K562 (cell line): ENCODE measurements around the gene SRPK1. TPM values are rescaled to one million over a fixed set of nuclear protein-coding genes. Genes with fewer than 3 reads are reported as not detected.

Experiments
- ATAC-seq: fragments of 200-7000 bp; cut with Tn5 transposase; 3 replicates; pipeline ENCODE4 v1.9.1; 2020; ENCODE audit warnings: moderate library complexity
- BruUV-seq: library from RNA; stranded (reverse); fragments of 400-500 nt; replicated peaks from 2 replicates; lab custom pipeline; 2021; lab: Mats Ljungman, UMichigan
- CTCF ChIA-PET: fragments of 300-600 bp; formaldehyde crosslinking; extraction: SDS; loops from one replicate; lab custom pipeline; 2021; ENCODE audit warnings: low intra/inter-chr PET ratio; lab: Yijun Ruan, JAX
- POLR2A ChIA-PET: fragments of 300-600, 350-650 bp; sonication (Branson Sonifier 250); formaldehyde crosslinking; extraction: SDS; loops from one replicate; lab custom pipeline; 2021; ENCODE audit warnings: antibody characterized with exemption, inconsistent platforms; lab: Yijun Ruan, JAX
- DNase-seq, 4 experiments: peaks; one replicate each; pipeline versions ENCODE4 v3.0.0 to v3.0.0-alpha.2; 2011 to 2018; ENCODE audit warnings: low spot score in 3 of 4, mixed read lengths in 3 of 4; ENCODE audit errors: extremely low read depth in 1 of 4
- FAIRE-seq: peaks from 2 replicates; lab custom pipeline; 2011; peaks lifted over from hg19 to GRCh38; lab: Jason Lieb, UNC
- H2AFZ ChIP-seq: 2 replicates; pipeline ENCODE4 v1.6.0; 2011; ENCODE audit warnings: low read depth, low read length, control low read depth, inconsistent platforms
- H3K27ac ChIP-seq: fragments of 200-600 bp; 3 replicates; pipeline ENCODE4 v1.8.0; 2011; ENCODE audit warnings: low read depth, mild to moderate bottlenecking, control low read depth, inconsistent platforms, low read length, moderate library complexity, mixed read lengths; ENCODE audit errors: extremely low read depth
- H3K27me3 ChIP-seq, 2 experiments: fragments of 300-600 bp in 1 of 2; 2 replicates in 1 of 2; 3 replicates in 1 of 2; pipeline versions ENCODE4 v1.6.0 to v1.8.0; 2011; ENCODE audit warnings: inconsistent platforms in 2 of 2, low read length in 2 of 2, mild to moderate bottlenecking in 1 of 2, mixed read lengths in 1 of 2, moderate library complexity in 1 of 2; ENCODE audit not compliant: control insufficient read depth in 2 of 2, insufficient read depth in 2 of 2
- H3K36me3 ChIP-seq: fragments of 300-600 bp; 3 replicates; pipeline ENCODE4 v1.8.0; 2011; ENCODE audit warnings: mild to moderate bottlenecking, low read length, inconsistent platforms; ENCODE audit not compliant: control insufficient read depth, insufficient read depth
- H3K4me1 ChIP-seq, 2 experiments: fragments of 200-600 bp in 1 of 2; replicated peaks in 1 of 2; 2 replicates in 1 of 2; 3 replicates in 1 of 2; pipeline versions ENCODE4 v1.5.1 to v1.8.0; 2011; ENCODE audit warnings: inconsistent platforms in 2 of 2, low read length in 2 of 2, mild to moderate bottlenecking in 1 of 2, mixed read lengths in 1 of 2, moderate library complexity in 1 of 2; ENCODE audit not compliant: control insufficient read depth in 2 of 2, insufficient read depth in 2 of 2
- H3K4me2 ChIP-seq: 2 replicates; pipeline ENCODE4 v1.6.1; 2011; ENCODE audit warnings: low read length, control low read depth, inconsistent platforms, mixed read lengths; ENCODE audit not compliant: insufficient read depth
- H3K4me3 ChIP-seq: fragments of 200-600 bp; sonication (generic), shearing (Covaris generic); 2 replicates; pipeline ENCODE4 v1.5.1; 2016; ENCODE audit warnings: control low read depth, inconsistent platforms
- H3K79me2 ChIP-seq: fragments of 200-600 bp; 3 replicates; pipeline ENCODE4 v1.8.0; 2011; ENCODE audit warnings: low read length, inconsistent platforms; ENCODE audit not compliant: control insufficient read depth, insufficient read depth
- H3K9ac ChIP-seq, 2 experiments: 2 replicates each; pipeline versions ENCODE4 v1.6.0 to v1.6.1; 2011; ENCODE audit warnings: low read depth in 2 of 2, low read length in 2 of 2, control low read depth in 1 of 2, inconsistent platforms in 1 of 2, mild to moderate bottlenecking in 1 of 2, mixed read lengths in 1 of 2; ENCODE audit not compliant: insufficient read depth in 1 of 2
- H3K9me1 ChIP-seq: one replicate; pipeline ENCODE4 v1.6.0; 2011; ENCODE audit warnings: inconsistent platforms, mild to moderate bottlenecking, low read length, moderate library complexity; ENCODE audit not compliant: control insufficient read depth, insufficient read depth
- H3K9me3 ChIP-seq: replicated peaks from 2 replicates; pipeline ENCODE4 v1.5.1; 2011; ENCODE audit warnings: low read depth, low read length, inconsistent platforms; ENCODE audit not compliant: control insufficient read depth, insufficient read depth
- H4K20me1 ChIP-seq: replicated peaks from 2 replicates; pipeline ENCODE4 v1.6.1; 2011; ENCODE audit warnings: low read length, inconsistent platforms, mixed read lengths; ENCODE audit not compliant: control insufficient read depth, insufficient read depth
- ARID1B ChIP-seq: fragments of 450-650 bp; IDR thresholded peaks from 2 replicates; pipeline ENCODE4 v1.6.1; 2016; ENCODE audit warnings: antibody characterized with exemption, mild to moderate bottlenecking, inconsistent platforms
- ESRRB ChIP-seq: fragments of 250-450 bp; sonication (Bioruptor Pico); IDR thresholded peaks from 2 replicates; pipeline ENCODE4 v1.5.0; 2020; ENCODE audit warnings: mild to moderate bottlenecking, moderate library complexity, borderline replicate concordance
- ZNF121 ChIP-seq: sonication (generic); formaldehyde crosslinking; conservative IDR thresholded peaks from 2 replicates; pipeline ENCODE4 v1.8.0; 2022; ENCODE audit warnings: missing genetic modification reagents
- WGBS: fragments of 100-300 bp; shearing (Covaris generic); methylation state at CpG from one replicate; pipeline ENCODE4 v1.1.6; 2016; ENCODE audit warnings: low coverage, mixed read lengths; ENCODE audit not compliant: insufficient coverage; ENCODE audit errors: missing lambda C conversion rate; 5-methylcytosine and 5-hydroxymethylcytosine counted together
- in situ Hi-C: fragments of 300-500 bp; cut with MboI; formaldehyde crosslinking; loops from 4 replicates; pipeline ENCODE4 v1.15.0; 2018; ENCODE audit warnings: inconsistent platforms, mixed read lengths
- intact Hi-C: fragments of 100-400 bp; cut with micrococcal nuclease; formaldehyde crosslinking; loops from 2 replicates; pipeline ENCODE4 v1.14.2; 2022
- polyA plus RNA-seq, 8 experiments: library from polyadenylated mRNA; depleted of rRNA in 4 of 8; stranded (reverse) in 5 of 8; unstranded in 3 of 8; fragments of >200 nt; fragmentation: Nextera tagmentation in 2 of 8; fragmentation: Illumina TruSeq in 1 of 8; extraction: Ambion mirVana in 2 of 8; extraction: Trizol in 1 of 8; gene quantifications; 2 replicates each; pipeline versions ENCODE4 v1.2.1 to v1.2.3, GENCODE V29; 2011 to 2014; ENCODE audit warnings: inconsistent platforms in 1 of 8, missing spikeins in 1 of 8
- total RNA-seq, 7 experiments: library from RNA; depleted of rRNA in 6 of 7; stranded (reverse); fragments of >200 nt in 6 of 7; fragmentation: Illumina TruSeq in 2 of 7; extraction: Trizol in 2 of 7; gene quantifications; 2 replicates each; pipeline versions ENCODE4 v1.2.1 to v1.2.3, GENCODE V29; 2011 to 2021; ENCODE audit warnings: low replicate concordance in 1 of 7
- TF ChIP-seq, protein P1 (sequence below): sonication (generic); formaldehyde crosslinking; IDR thresholded peaks from 2 replicates; pipeline ENCODE4 v1.8.1; 2023; ENCODE audit warnings: mild to moderate bottlenecking, missing genetic modification reagents
- TF ChIP-seq, protein P2 (sequence below): fragments of 250-450 bp; sonication (Bioruptor Pico); IDR thresholded peaks from 2 replicates; pipeline ENCODE4 v1.4.0; 2020; ENCODE audit warnings: mild to moderate bottlenecking, moderate library complexity, borderline replicate concordance
- TF ChIP-seq, protein P3 (sequence below): fragments of 450-650 bp; conservative IDR thresholded peaks from 2 replicates; pipeline ENCODE4 v1.6.1; 2016; ENCODE audit warnings: missing genetic modification characterization, low read depth, mild to moderate bottlenecking, missing compliant biosample characterization, moderate library complexity

SRPK1 gene
- total and polyA plus RNA-seq, 9 of the 15 experiments (the other 6 are each of a cell fraction or from before 2014, with no cell fraction given): 99.6 to 185 (median 159) TPM

DNA sequence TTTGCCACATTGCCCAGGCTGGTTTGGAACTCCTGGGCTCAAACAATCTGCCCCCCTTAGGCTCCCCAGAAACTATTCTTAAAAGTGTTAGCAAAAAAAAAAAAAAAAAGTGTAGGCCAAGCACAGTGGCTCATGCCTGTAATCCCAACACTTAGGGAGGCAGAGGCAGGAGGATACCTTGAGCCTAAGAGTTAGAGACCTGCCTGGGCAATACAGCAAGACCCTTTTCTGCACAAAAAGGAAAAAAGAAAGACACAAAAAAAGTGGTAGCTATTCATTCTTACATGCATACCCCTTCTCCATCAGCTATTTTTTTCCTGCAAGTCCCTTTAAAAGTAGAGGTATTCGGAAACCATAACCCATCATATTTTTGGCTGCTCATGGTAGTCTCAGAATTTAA is 3.2 kb upstream of the SRPK1 start:
- Histone ChIP-seq H3K4me3 (no peak overlapping the region), H3K27ac (no peak overlapping the region), H3K27me3 (no peaks in the 10 kb centered on the region), H3K79me2 (peaks cover 37% of the 10 kb centered on the region), H3K4me1 (peaks cover 4 to 5% of the 10 kb centered on the region in 2 experiments; a peak in 3 of 5 replicates), H4K20me1 (peaks cover 7% of the 10 kb centered on the region; the same call in 1 of the 2 replicates), H2AFZ (no peak overlapping the region), H3K9me3 (no peaks in the 10 kb centered on the region), H3K9me1 (no peaks in the 10 kb centered on the region), H3K9ac (no peak overlapping the region), H3K36me3 (peaks cover 5% of the 10 kb centered on the region), H3K4me2 (no peak overlapping the region)
- intact Hi-C loops (no loop called here), in situ Hi-C loops (no loop called here)
- CTCF ChIA-PET: no interaction called here
- 76% methylated on average over 1 of the region's 1 CpG for WGBS
- BruUV-seq: no TSS peak
- POLR2A ChIA-PET: interaction anchor here (0.6 to 1.4 kb wide), 2 partner anchors 12 to 103 kb away, joined by 3 read pairs; partner anchors contain the start of gene MAPK14
- no peak for FAIRE-seq
- no peak for DNase-seq
- TF ChIP-seq, protein P1, sequence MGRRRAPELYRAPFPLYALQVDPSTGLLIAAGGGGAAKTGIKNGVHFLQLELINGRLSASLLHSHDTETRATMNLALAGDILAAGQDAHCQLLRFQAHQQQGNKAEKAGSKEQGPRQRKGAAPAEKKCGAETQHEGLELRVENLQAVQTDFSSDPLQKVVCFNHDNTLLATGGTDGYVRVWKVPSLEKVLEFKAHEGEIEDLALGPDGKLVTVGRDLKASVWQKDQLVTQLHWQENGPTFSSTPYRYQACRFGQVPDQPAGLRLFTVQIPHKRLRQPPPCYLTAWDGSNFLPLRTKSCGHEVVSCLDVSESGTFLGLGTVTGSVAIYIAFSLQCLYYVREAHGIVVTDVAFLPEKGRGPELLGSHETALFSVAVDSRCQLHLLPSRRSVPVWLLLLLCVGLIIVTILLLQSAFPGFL (CRISPR knock-in tag): no peak
- TF ChIP-seq, protein P2, sequence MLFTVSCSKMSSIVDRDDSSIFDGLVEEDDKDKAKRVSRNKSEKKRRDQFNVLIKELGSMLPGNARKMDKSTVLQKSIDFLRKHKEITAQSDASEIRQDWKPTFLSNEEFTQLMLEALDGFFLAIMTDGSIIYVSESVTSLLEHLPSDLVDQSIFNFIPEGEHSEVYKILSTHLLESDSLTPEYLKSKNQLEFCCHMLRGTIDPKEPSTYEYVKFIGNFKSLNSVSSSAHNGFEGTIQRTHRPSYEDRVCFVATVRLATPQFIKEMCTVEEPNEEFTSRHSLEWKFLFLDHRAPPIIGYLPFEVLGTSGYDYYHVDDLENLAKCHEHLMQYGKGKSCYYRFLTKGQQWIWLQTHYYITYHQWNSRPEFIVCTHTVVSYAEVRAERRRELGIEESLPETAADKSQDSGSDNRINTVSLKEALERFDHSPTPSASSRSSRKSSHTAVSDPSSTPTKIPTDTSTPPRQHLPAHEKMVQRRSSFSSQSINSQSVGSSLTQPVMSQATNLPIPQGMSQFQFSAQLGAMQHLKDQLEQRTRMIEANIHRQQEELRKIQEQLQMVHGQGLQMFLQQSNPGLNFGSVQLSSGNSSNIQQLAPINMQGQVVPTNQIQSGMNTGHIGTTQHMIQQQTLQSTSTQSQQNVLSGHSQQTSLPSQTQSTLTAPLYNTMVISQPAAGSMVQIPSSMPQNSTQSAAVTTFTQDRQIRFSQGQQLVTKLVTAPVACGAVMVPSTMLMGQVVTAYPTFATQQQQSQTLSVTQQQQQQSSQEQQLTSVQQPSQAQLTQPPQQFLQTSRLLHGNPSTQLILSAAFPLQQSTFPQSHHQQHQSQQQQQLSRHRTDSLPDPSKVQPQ (CRISPR knock-in tag): no peak
- TF ChIP-seq, protein P3, sequence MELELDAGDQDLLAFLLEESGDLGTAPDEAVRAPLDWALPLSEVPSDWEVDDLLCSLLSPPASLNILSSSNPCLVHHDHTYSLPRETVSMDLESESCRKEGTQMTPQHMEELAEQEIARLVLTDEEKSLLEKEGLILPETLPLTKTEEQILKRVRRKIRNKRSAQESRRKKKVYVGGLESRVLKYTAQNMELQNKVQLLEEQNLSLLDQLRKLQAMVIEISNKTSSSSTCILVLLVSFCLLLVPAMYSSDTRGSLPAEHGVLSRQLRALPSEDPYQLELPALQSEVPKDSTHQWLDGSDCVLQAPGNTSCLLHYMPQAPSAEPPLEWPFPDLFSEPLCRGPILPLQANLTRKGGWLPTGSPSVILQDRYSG (tag): no peak
- TF ChIP-seq ZNF121 (CRISPR knock-in tag): peak; percentile 63; the same call in 1 of the 2 replicates
- no peak for TF ChIP-seq ARID1B
- TF ChIP-seq ESRRB: no peak
- no peak for ATAC-seq
